ENCODE results near the gene TJP1. TPM values are rescaled to one million over a fixed set of nuclear protein-coding genes. Genes with fewer than 3 reads are reported as not detected.

The TJP1 gene
- total RNA-seq, 1 experiment from 2014 or later: 140 TPM

GRCh38 chr15:29686445-29687203 is 135.6 kb downstream of the TJP1 start:
- Mint-ChIP-seq H3K27me3 (ENCODE audit: low read depth) (no peaks in the 10 kb centered on the region; the same call in 1 of the 2 replicates), H3K9me3 (peaks cover 0 to 6% of the 10 kb centered on the region in 2 experiments; a peak in 3 of 5 replicates), H3K4me3 (no peak overlapping the region), H3K27ac (0 out of 7 replicates have a peak overlapping the region, but pooled peaks of 1 of the 3 experiments have one; percentile 68), H3K4me1 (peaks cover 0 to 7% of the 10 kb centered on the region in 2 experiments; a peak in 1 of 4 replicates), H3K36me3 (ENCODE audit: insufficient read depth in 1 of 3, low read depth in 3 of 3) (peaks cover 0 to 5% (median 0%) of the 10 kb centered on the region in 3 experiments; a peak in 3 of 7 replicates)
- Histone ChIP-seq H3K14ac (ENCODE audit: insufficient read depth, low read length) (no peak overlapping the region), H3T11ph (ENCODE audit: low read length) (no peak overlapping the region), H4K20me1 (ENCODE audit: control insufficient read depth, insufficient read depth, insufficient read length) (no peaks in the 10 kb centered on the region), H3K79me2 (ENCODE audit: insufficient read depth, low read length) (no peaks in the 10 kb centered on the region), H2BK5ac (ENCODE audit: insufficient read length, low read length) (no peak overlapping the region), H2BK15ac (ENCODE audit: low read depth, low read length) (no peak overlapping the region), H3K4me1 (ENCODE audit: insufficient read depth, low read length) (no peaks in the 10 kb centered on the region), H3K23ac (ENCODE audit: insufficient read length, low read depth, low read length) (no peak overlapping the region), H2BK120ac (ENCODE audit: low read depth, low read length, poor library complexity, severe bottlenecking) (no peak overlapping the region), H3K9ac (ENCODE audit: extremely low read depth, insufficient read length, low read length) (no peak overlapping the region), H3K9me3 (ENCODE audit: control insufficient read depth, low read depth, low read length) (no peaks in the 10 kb centered on the region), H3K27ac (ENCODE audit: insufficient read length, low read depth, low read length) (no peak overlapping the region), H3K18ac (ENCODE audit: insufficient read length, low read depth, low read length) (no peak overlapping the region), H4K8ac (replicated peaks; ENCODE audit: insufficient read length, low read depth, low read length) (no peak overlapping the region), H3K4me2 (ENCODE audit: insufficient read depth, insufficient read length, low read length) (no peak overlapping the region), H4K5ac (ENCODE audit: insufficient read length, low read depth, low read length) (no peak overlapping the region), H2BK12ac (ENCODE audit: insufficient read length, low read depth, low read length) (no peak overlapping the region), H3K79me1 (ENCODE audit: insufficient read depth, low read depth, low read length, poor library complexity, severe bottlenecking) (no peaks in the 10 kb centered on the region), H3K56ac (ENCODE audit: insufficient read length, low read depth, low read length) (no peak overlapping the region), H2BK20ac (ENCODE audit: low read depth, low read length, poor library complexity, severe bottlenecking) (no peak overlapping the region), H4K91ac (ENCODE audit: insufficient read length, low read depth, low read length) (no peak overlapping the region), H2AK5ac (ENCODE audit: insufficient read length, low read length) (no peak overlapping the region), H3K4ac (ENCODE audit: low read depth, low read length) (no peak overlapping the region), H3K27me3 (ENCODE audit: insufficient read depth, low read length) (no peaks in the 10 kb centered on the region), H3K23me2 (ENCODE audit: insufficient read length, low read depth, low read length, poor library complexity, severe bottlenecking) (no peaks in the 10 kb centered on the region), H2AFZ (ENCODE audit: low read length) (no peak overlapping the region)
- WGBS (ENCODE audit: extremely low coverage, insufficient read length, low lambda C conversion rate): no CpG with 5 or more reads among the region's 8 CpGs
- no peak for TF ChIP-seq CTCF (conservative IDR thresholded peaks at IDR 0.05)
- no peak for DNase-seq
